22Rv1 (cell line): ENCODE results near the gene EML3.

Experiments
- ZFX ChIP-seq: fragments of 450-650 bp; IDR thresholded peaks from 2 replicates; pipeline ENCODE4 v1.6.1; 2017; ENCODE audit warnings: antibody characterized with exemption, borderline replicate concordance
- TF ChIP-seq, protein P1 (sequence below): fragments of 450-650 bp; IDR thresholded peaks from 2 replicates; pipeline ENCODE4 v1.5.1; 2017; ENCODE audit warnings: mild to moderate bottlenecking

DNA sequence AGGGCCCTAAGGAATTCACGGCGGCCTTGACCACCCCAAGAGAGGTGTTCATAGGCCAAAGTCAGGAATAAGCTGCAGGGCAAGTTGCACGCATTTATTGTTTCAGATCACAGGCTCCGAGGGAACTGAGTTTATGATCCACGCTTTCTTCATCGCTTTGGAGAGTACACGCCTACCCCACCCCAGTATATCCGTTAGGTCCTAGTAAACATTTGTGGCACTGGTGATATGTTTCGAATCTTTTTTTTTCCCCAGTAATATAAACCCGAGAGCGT lies 33.0 kb upstream of the EML3 start:
- TF ChIP-seq, protein P1, sequence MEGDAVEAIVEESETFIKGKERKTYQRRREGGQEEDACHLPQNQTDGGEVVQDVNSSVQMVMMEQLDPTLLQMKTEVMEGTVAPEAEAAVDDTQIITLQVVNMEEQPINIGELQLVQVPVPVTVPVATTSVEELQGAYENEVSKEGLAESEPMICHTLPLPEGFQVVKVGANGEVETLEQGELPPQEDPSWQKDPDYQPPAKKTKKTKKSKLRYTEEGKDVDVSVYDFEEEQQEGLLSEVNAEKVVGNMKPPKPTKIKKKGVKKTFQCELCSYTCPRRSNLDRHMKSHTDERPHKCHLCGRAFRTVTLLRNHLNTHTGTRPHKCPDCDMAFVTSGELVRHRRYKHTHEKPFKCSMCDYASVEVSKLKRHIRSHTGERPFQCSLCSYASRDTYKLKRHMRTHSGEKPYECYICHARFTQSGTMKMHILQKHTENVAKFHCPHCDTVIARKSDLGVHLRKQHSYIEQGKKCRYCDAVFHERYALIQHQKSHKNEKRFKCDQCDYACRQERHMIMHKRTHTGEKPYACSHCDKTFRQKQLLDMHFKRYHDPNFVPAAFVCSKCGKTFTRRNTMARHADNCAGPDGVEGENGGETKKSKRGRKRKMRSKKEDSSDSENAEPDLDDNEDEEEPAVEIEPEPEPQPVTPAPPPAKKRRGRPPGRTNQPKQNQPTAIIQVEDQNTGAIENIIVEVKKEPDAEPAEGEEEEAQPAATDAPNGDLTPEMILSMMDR, result no peak
- TF ChIP-seq ZFX, result no peak
